HEK293 (cell line): ENCODE results near the gene TMEM218.

ENCODE experiments used
- CTCF ChIA-PET: fragments of 350-600 bp; formaldehyde crosslinking; extraction: SDS; loops from one replicate; lab custom pipeline; 2021; ENCODE audit warnings: antibody characterized with exemption; lab: Yijun Ruan, JAX
- POLR2A ChIA-PET: fragments of 300-600 bp; formaldehyde crosslinking; extraction: SDS; loops from one replicate; lab custom pipeline; 2020; ENCODE audit warnings: antibody characterized with exemption, inconsistent platforms; lab: Yijun Ruan, JAX
- H3K27ac ChIP-seq: fragments of 200-500 bp; sonication (Bioruptor generic); 2 replicates; pipeline ENCODE4 v1.5.1; 2014; ENCODE audit warnings: low read depth, low read length, control low read depth, inconsistent platforms; ENCODE audit errors: extremely low read depth
- H3K36me3 ChIP-seq, 2 experiments: fragments of 200-500 bp in 1 of 2; sonication (Bioruptor generic) in 1 of 2; 1 replicate in 1 of 2; 2 replicates in 1 of 2; pipeline ENCODE4 v1.5.1; 2014 to 2017; ENCODE audit warnings: inconsistent platforms in 2 of 2, low read length in 2 of 2; ENCODE audit not compliant: control insufficient read depth in 2 of 2, insufficient read depth in 1 of 2
- H3K4me1 ChIP-seq: fragments of 200-500 bp; sonication (Bioruptor generic); 2 replicates; pipeline ENCODE4 v1.5.1; 2014; ENCODE audit warnings: mild to moderate bottlenecking, low read length, inconsistent platforms; ENCODE audit not compliant: control insufficient read depth, insufficient read depth
- H3K4me3 ChIP-seq: 2 replicates; pipeline ENCODE4 v1.5.1; 2011; ENCODE audit warnings: low read depth, mild to moderate bottlenecking, control low read depth, low read length, moderate library complexity
- H3K9me3 ChIP-seq: fragments of 200-500 bp; sonication (Bioruptor generic); 2 replicates; pipeline ENCODE4 v1.5.1; 2014; ENCODE audit warnings: low read depth, low read length, inconsistent platforms; ENCODE audit not compliant: control insufficient read depth, insufficient read depth
- BCL11B ChIP-seq: fragments of 450-650 bp; formaldehyde crosslinking; IDR thresholded peaks from 2 replicates; pipeline ENCODE4 v1.5.1; 2016; ENCODE audit warnings: low read depth, missing biosample characterization, missing genetic modification characterization
- HIC1 ChIP-seq: fragments of 450-650 bp; formaldehyde crosslinking; IDR thresholded peaks from 2 replicates; pipeline ENCODE4 v1.5.1; 2016; ENCODE audit warnings: missing biosample characterization, missing genetic modification characterization
- HOXA7 ChIP-seq: sonication (generic); formaldehyde crosslinking; IDR thresholded peaks from 2 replicates; pipeline ENCODE4 v1.8.1; 2022; ENCODE audit warnings: missing genetic modification reagents, borderline replicate concordance
- KLF9 ChIP-seq: fragments of 450-650 bp; formaldehyde crosslinking; IDR thresholded peaks from 2 replicates; pipeline ENCODE4 v1.5.1; 2016; ENCODE audit warnings: missing biosample characterization, missing genetic modification characterization, low read depth
- OSR2 ChIP-seq: fragments of 450-650 bp; formaldehyde crosslinking; IDR thresholded peaks from 2 replicates; pipeline ENCODE4 v1.5.1; 2016; ENCODE audit warnings: missing biosample characterization, missing genetic modification characterization
- REPIN1 ChIP-seq: fragments of 450-650 bp; formaldehyde crosslinking; IDR thresholded peaks from 2 replicates; pipeline ENCODE4 v1.5.1; 2017; ENCODE audit warnings: missing biosample characterization, missing genetic modification characterization, low read depth
- ZBTB21 ChIP-seq: fragments of 450-650 bp; formaldehyde crosslinking; IDR thresholded peaks from 2 replicates; pipeline ENCODE4 v1.5.1; 2017; ENCODE audit warnings: missing biosample characterization, missing genetic modification characterization
- ZBTB44 ChIP-seq: fragments of 450-650 bp; IDR thresholded peaks from 2 replicates; pipeline ENCODE4 v1.5.1; 2018; ENCODE audit warnings: missing biosample characterization, mild to moderate bottlenecking, missing genetic modification characterization
- ZBTB8A ChIP-seq: fragments of 450-650 bp; formaldehyde crosslinking; IDR thresholded peaks from 2 replicates; pipeline ENCODE4 v1.5.1; 2016; ENCODE audit warnings: missing biosample characterization, missing genetic modification characterization
- ZNF112 ChIP-seq: fragments of 450-650 bp; formaldehyde crosslinking; IDR thresholded peaks from 2 replicates; pipeline ENCODE4 v1.5.0; 2017; ENCODE audit warnings: missing biosample characterization, missing genetic modification characterization
- ZNF169 ChIP-seq: fragments of 450-650 bp; formaldehyde crosslinking; IDR thresholded peaks from 2 replicates; pipeline ENCODE4 v1.5.1; 2016; ENCODE audit warnings: missing biosample characterization, missing genetic modification characterization
- ZNF214 ChIP-seq: fragments of 450-650 bp; formaldehyde crosslinking; IDR thresholded peaks from 2 replicates; pipeline ENCODE4 v1.5.1; 2017; ENCODE audit warnings: missing biosample characterization, mild to moderate bottlenecking, missing genetic modification characterization, borderline replicate concordance
- ZNF221 ChIP-seq: fragments of 450-650 bp; formaldehyde crosslinking; IDR thresholded peaks from 2 replicates; pipeline ENCODE4 v1.5.1; 2017; ENCODE audit warnings: missing biosample characterization, missing genetic modification characterization, borderline replicate concordance
- ZNF354C ChIP-seq: fragments of 450-650 bp; formaldehyde crosslinking; IDR thresholded peaks from 2 replicates; pipeline ENCODE4 v1.5.1; 2016; ENCODE audit warnings: missing biosample characterization, missing genetic modification characterization, low read depth, borderline replicate concordance
- ZNF549 ChIP-seq: fragments of 450-650 bp; IDR thresholded peaks from 2 replicates; pipeline ENCODE4 v1.5.1; 2018; ENCODE audit warnings: missing biosample characterization, missing genetic modification characterization, mild to moderate bottlenecking, inconsistent platforms, moderate library complexity
- ZNF768 ChIP-seq: fragments of 450-650 bp; formaldehyde crosslinking; IDR thresholded peaks from 2 replicates; pipeline ENCODE4 v1.5.1; 2018; ENCODE audit warnings: missing biosample characterization, mild to moderate bottlenecking, missing genetic modification characterization
- ZNF792 ChIP-seq: fragments of 450-650 bp; formaldehyde crosslinking; IDR thresholded peaks from 2 replicates; pipeline ENCODE4 v1.5.1; 2016; ENCODE audit warnings: missing biosample characterization, missing genetic modification characterization

TMEM218 gene

GRCh38 chr11:125139778-125140177 lies 28.4 kb upstream of the TMEM218 start:
- Histone ChIP-seq H3K4me1 (no peaks in the 10 kb centered on the region), H3K27ac (no peak overlapping the region), H3K4me3 (no peak overlapping the region), H3K9me3 (no peaks in the 10 kb centered on the region), H3K36me3 (no peaks in the 10 kb centered on the region)
- ChIA-PET POLR2A (interaction anchor here (1.2 kb wide), 1 partner anchor 11 kb away, joined by 5 read pairs; no protein-coding TSS in a partner anchor), CTCF (interaction anchor here (0.6 to 6.2 kb wide), 9 partner anchors 13 to 263 kb away, joined by 3 to 83 read pairs (median 5); partner anchors contain the start of gene TMEM218)
- TF ChIP-seq ZNF221, result no peak
- TF ChIP-seq OSR2 (tag by site-specific recombination), result no peak
- no peak for TF ChIP-seq ZBTB8A
- TF ChIP-seq REPIN1 (tag by site-specific recombination), result no peak
- no peak for TF ChIP-seq ZNF214 (tag by site-specific recombination)
- no peak for TF ChIP-seq ZNF768 (tag by site-specific recombination)
- TF ChIP-seq ZBTB21, result no peak
- no peak for TF ChIP-seq ZNF792
- TF ChIP-seq HOXA7 (CRISPR knock-in tag), result no peak

- Histone ChIP-seq H3K4me3 (no peak overlapping the region), H3K27ac (no peak overlapping the region), H3K9me3 (no peaks in the 10 kb centered on the region)
- POLR2A ChIA-PET, result no interaction called here
- TF ChIP-seq ZNF112 (tag by site-specific recombination) (no peak), BCL11B (no peak), ZBTB44 (tag by site-specific recombination) (no peak), ZNF549 (no peak), KLF9 (tag by site-specific recombination) (no peak), ZNF169 (tag by site-specific recombination) (no peak), ZNF354C (no peak)
- TF ChIP-seq, all 188 proteins: peak for 0
- CTCF ChIA-PET, result interaction anchor here (0.6 to 6.2 kb wide), 5 partner anchors 14 to 495 kb away, joined by 3 to 83 read pairs (median 4); no protein-coding TSS in a partner anchor
- Histone ChIP-seq H3K36me3 (no peaks in the 10 kb centered on the region), H3K4me1 (no peaks in the 10 kb centered on the region)
Observed at GRCh38 chr11:125138966-125139365, 27.5 kb upstream of the TMEM218 start.

GRCh38 chr11:125136001-125136400 lies 24.6 kb upstream of the TMEM218 start:
- H3K4me1 ChIP-seq, result no peaks in the 10 kb centered on the region
- no peak for TF ChIP-seq HIC1 (tag by site-specific recombination)
- no peak overlapping the region for H3K27ac ChIP-seq
- no peaks in the 10 kb centered on the region for H3K9me3 ChIP-seq
- H3K4me3 ChIP-seq, result no peak overlapping the region
- POLR2A ChIA-PET, result no interaction called here
- no peaks in the 10 kb centered on the region for H3K36me3 ChIP-seq
- CTCF ChIA-PET, result interaction anchor here (0.7 kb wide), 1 partner anchor 17 kb away, joined by 3 read pairs; no protein-coding TSS in a partner anchor
